ENCODE data around the gene CTSH.

Gene CTSH

GRCh38 chr15:78977591-78978347 lies 32.9 kb upstream of the CTSH start:
- no peak for DNase-seq

GRCh38 chr15:78977091-78977571 lies 32.3 kb upstream of the CTSH start:
- DNase-seq = no peak

- DNase-seq = no peak
These were observed 31.8 kb upstream of the CTSH start for GRCh38 chr15:78976691-78977090.

- no peak for DNase-seq
These were observed 29.5 kb upstream of the CTSH start for GRCh38 chr15:78974272-78974918.

GRCh38 chr15:78969687-78970349 lies 25.0 kb upstream of the CTSH start:
- DNase-seq = no peak

GRCh38 chr15:78968539-78969271 lies 23.9 kb upstream of the CTSH start:
- DNase-seq = no peak

GRCh38 chr15:78968114-78968513 lies 23.3 kb upstream of the CTSH start:
- no peak for DNase-seq

GRCh38 chr15:78960308-78960707 lies 15.5 kb upstream of the CTSH start:
- DNase-seq = no peak

GRCh38 chr15:78959360-78959759 lies 14.5 kb upstream of the CTSH start:
- DNase-seq = no peak

GRCh38 chr15:78957416-78958093 lies 12.7 kb upstream of the CTSH start:
- DNase-seq = no peak

- no peak for DNase-seq
These were observed 12.1 kb upstream of the CTSH start for GRCh38 chr15:78956937-78957336.

- DNase-seq = no peak
These were observed 10.5 kb upstream of the CTSH start for GRCh38 chr15:78955355-78955754.

GRCh38 chr15:78951841-78952238 lies 7.0 kb upstream of the CTSH start:
- DNase-seq = no peak

GRCh38 chr15:78950902-78951840 lies 6.3 kb upstream of the CTSH start:
- no peak for DNase-seq

- no peak for DNase-seq
These were observed 5.5 kb upstream of the CTSH start for GRCh38 chr15:78950343-78950742.

GRCh38 chr15:78949461-78949860 lies 4.6 kb upstream of the CTSH start:
- DNase-seq = no peak

- no peak for DNase-seq
These were observed 2.7 kb upstream of the CTSH start for GRCh38 chr15:78947506-78947905.

- DNase-seq = no peak
These were observed 1.6 kb upstream of the CTSH start for GRCh38 chr15:78946493-78946892.

- DNase-seq = peak; percentile 5
These were observed 632 bp downstream of the CTSH start for GRCh38 chr15:78944202-78944625.

GRCh38 chr15:78943692-78944091 lies 1.2 kb downstream of the CTSH start:
- DNase-seq = no peak

GRCh38 chr15:78942741-78943140 lies 2.1 kb downstream of the CTSH start:
- no peak for DNase-seq

All from NCI-H2171 (cell line).